Effector memory CD8-positive, alpha-beta T cell (primary cell): Measurements from ENCODE around the gene SOWAHB.
"Not testable (repeated sequence)": the region's sequence is repeated elsewhere in the genome, so short reads cannot be mapped to it uniquely, and the experiment has no call there.

Source experiments
- ATAC-seq: fragments of 150-1000 bp; cut with Tn5 transposase; replicated peaks from 2 replicates; pipeline ENCODE4 v1.10.0; 2021; ENCODE audit warnings: mild to moderate bottlenecking, moderate library complexity
- DNase-seq, 3 experiments: peaks; one replicate each; pipeline ENCODE4 v3.0.0; 2021
- H3K27ac Mint-ChIP-seq, 2 donors: one replicate each; pipeline ENCODE4 v1.8.0; 2022; ENCODE audit warnings: mild to moderate bottlenecking in 2 of 2, mixed read lengths in 2 of 2, moderate library complexity in 2 of 2
- H3K27me3 Mint-ChIP-seq, 2 donors: one replicate each; pipeline ENCODE4 v1.8.0; 2022; ENCODE audit warnings: mixed read lengths in 2 of 2
- H3K36me3 Mint-ChIP-seq: one replicate; pipeline ENCODE4 v1.8.0; 2022; ENCODE audit warnings: mild to moderate bottlenecking, moderate library complexity, mixed read lengths; ENCODE audit not compliant: insufficient read depth
- H3K4me1 Mint-ChIP-seq, 2 donors: one replicate each; pipeline ENCODE4 v1.8.0; 2022; ENCODE audit warnings: low read depth in 2 of 2, mixed read lengths in 2 of 2
- H3K4me3 Mint-ChIP-seq, 2 donors: one replicate each; pipeline ENCODE4 v1.8.0; 2022; ENCODE audit warnings: mild to moderate bottlenecking in 2 of 2, mixed read lengths in 2 of 2, moderate library complexity in 2 of 2
- H3K9me3 Mint-ChIP-seq, 2 donors: one replicate each; pipeline ENCODE4 v1.8.0; 2022; ENCODE audit warnings: mixed read lengths in 2 of 2

SOWAHB gene

GRCh38 chr4:76886214-76886613 is 11.7 kb downstream of the SOWAHB start:
- DNase-seq (no peak), ATAC-seq (no peak)
- H3K9me3 Mint-ChIP-seq, result no peaks in the 10 kb centered on the region
- no peak overlapping the region for H3K27ac Mint-ChIP-seq
- H3K27me3 Mint-ChIP-seq, result peaks cover 11 to 27% of the 10 kb centered on the region in 2 donors
- no peak overlapping the region for H3K4me3 Mint-ChIP-seq
- H3K4me1 Mint-ChIP-seq, result no peaks in the 10 kb centered on the region
- H3K36me3 Mint-ChIP-seq, result no peaks in the 10 kb centered on the region

GRCh38 chr4:76883147-76883546 is 14.8 kb downstream of the SOWAHB start:
- H3K4me3 Mint-ChIP-seq, result no peak overlapping the region

GRCh38 chr4:76882630-76883029 is 15.3 kb downstream of the SOWAHB start:
- Mint-ChIP-seq H3K4me1 (no peaks in the 10 kb centered on the region), H3K4me3 (no peak overlapping the region), H3K27me3 (peaks cover 34 to 50% of the 10 kb centered on the region in 2 donors), H3K27ac (no peak overlapping the region), H3K9me3 (no peaks in the 10 kb centered on the region), H3K36me3 (no peaks in the 10 kb centered on the region)
- no peak for ATAC-seq
- DNase-seq, result no peak

More at GRCh38 chr4:76883147-76883546, 14.8 kb downstream of the SOWAHB start:
- Mint-ChIP-seq H3K27me3 (peaks cover 29 to 45% of the 10 kb centered on the region in 2 donors), H3K9me3 (no peaks in the 10 kb centered on the region), H3K36me3 (no peaks in the 10 kb centered on the region), H3K27ac (no peak overlapping the region), H3K4me1 (no peaks in the 10 kb centered on the region)
- DNase-seq, result no peak
- ATAC-seq, result no peak

GRCh38 chr4:76881375-76881774 is 16.6 kb downstream of the SOWAHB start:
- Mint-ChIP-seq H3K4me3 (no peak overlapping the region), H3K36me3 (no peaks in the 10 kb centered on the region), H3K27me3 (peaks cover 36 to 56% of the 10 kb centered on the region in 2 donors), H3K9me3 (no peaks in the 10 kb centered on the region), H3K4me1 (no peaks in the 10 kb centered on the region), H3K27ac (no peak overlapping the region)
- no peak for DNase-seq
- ATAC-seq, result no peak

- no peak for DNase-seq
- H3K27ac Mint-ChIP-seq, result no peak overlapping the region
- H3K4me1 Mint-ChIP-seq, result no peaks in the 10 kb centered on the region
- no peaks in the 10 kb centered on the region for H3K36me3 Mint-ChIP-seq
- H3K27me3 Mint-ChIP-seq, result peaks cover 36 to 58% of the 10 kb centered on the region in 2 donors
- H3K4me3 Mint-ChIP-seq, result no peak overlapping the region
- no peak for ATAC-seq
- no peaks in the 10 kb centered on the region for H3K9me3 Mint-ChIP-seq
Observed at GRCh38 chr4:76879731-76880364, 18.1 kb downstream of the SOWAHB start.

- ATAC-seq, H3K36me3 Mint-ChIP-seq, H3K4me3 Mint-ChIP-seq, H3K4me1 Mint-ChIP-seq, H3K27ac Mint-ChIP-seq, DNase-seq, H3K9me3 Mint-ChIP-seq: not testable (repeated sequence)
- peaks cover 36 to 58% of the 10 kb centered on the region in 2 donors for H3K27me3 Mint-ChIP-seq
Observed at GRCh38 chr4:76878641-76879165, 19.2 kb downstream of the SOWAHB start.

GRCh38 chr4:76874176-76874575 is 23.8 kb downstream of the SOWAHB start:
- DNase-seq (no peak), ATAC-seq (no peak)
- Mint-ChIP-seq H3K36me3 (no peaks in the 10 kb centered on the region), H3K9me3 (no peaks in the 10 kb centered on the region), H3K27ac (no peak overlapping the region), H3K27me3 (peaks cover 29 to 30% of the 10 kb centered on the region in 2 donors), H3K4me1 (peaks cover 0 to 3% of the 10 kb centered on the region in 2 donors), H3K4me3 (no peak overlapping the region)

GRCh38 chr4:76873495-76873894 is 24.4 kb downstream of the SOWAHB start:
- H3K4me3 Mint-ChIP-seq, result no peak overlapping the region
- H3K27ac Mint-ChIP-seq, result no peak overlapping the region
- ATAC-seq (no peak), DNase-seq (no peak)
- H3K4me1 Mint-ChIP-seq, result peaks cover 0 to 3% of the 10 kb centered on the region in 2 donors
- no peaks in the 10 kb centered on the region for H3K36me3 Mint-ChIP-seq
- no peaks in the 10 kb centered on the region for H3K9me3 Mint-ChIP-seq
- H3K27me3 Mint-ChIP-seq, result peaks cover 23 to 26% of the 10 kb centered on the region in 2 donors

- ATAC-seq (no peak), DNase-seq (no peak)
- no peak overlapping the region for H3K4me3 Mint-ChIP-seq
- no peaks in the 10 kb centered on the region for H3K9me3 Mint-ChIP-seq
- no peak overlapping the region for H3K27ac Mint-ChIP-seq
- no peaks in the 10 kb centered on the region for H3K36me3 Mint-ChIP-seq
- H3K27me3 Mint-ChIP-seq, result peaks cover 14 to 18% of the 10 kb centered on the region in 2 donors
- peaks cover 0 to 3% of the 10 kb centered on the region in 2 donors for H3K4me1 Mint-ChIP-seq
Observed at GRCh38 chr4:76872556-76872955, 25.4 kb downstream of the SOWAHB start.

- not testable (repeated sequence) for DNase-seq, H3K4me3 Mint-ChIP-seq, ATAC-seq, H3K36me3 Mint-ChIP-seq, H3K9me3 Mint-ChIP-seq, H3K4me1 Mint-ChIP-seq, H3K27ac Mint-ChIP-seq
- H3K27me3 Mint-ChIP-seq, result peaks cover 11 to 18% of the 10 kb centered on the region in 2 donors
Observed at GRCh38 chr4:76868780-76869179, 29.2 kb downstream of the SOWAHB start.

- H3K36me3 Mint-ChIP-seq, result no peaks in the 10 kb centered on the region
- H3K9me3 Mint-ChIP-seq, result no peaks in the 10 kb centered on the region
- H3K4me1 Mint-ChIP-seq, result peaks cover 0 to 3% of the 10 kb centered on the region in 2 donors
- H3K27me3 Mint-ChIP-seq, result peaks cover 16 to 18% of the 10 kb centered on the region in 2 donors
- no peak overlapping the region for H3K4me3 Mint-ChIP-seq
- ATAC-seq, result no peak
- no peak for DNase-seq
- H3K27ac Mint-ChIP-seq, result no peak overlapping the region
Observed at GRCh38 chr4:76867880-76868655, 29.9 kb downstream of the SOWAHB start.

GRCh38 chr4:76867377-76867776 is 30.6 kb downstream of the SOWAHB start:
- H3K9me3 Mint-ChIP-seq, result no peaks in the 10 kb centered on the region
- ATAC-seq, result no peak
- peaks cover 0 to 3% of the 10 kb centered on the region in 2 donors for H3K4me1 Mint-ChIP-seq
- H3K27me3 Mint-ChIP-seq, result peaks cover 11 to 18% of the 10 kb centered on the region in 2 donors
- no peaks in the 10 kb centered on the region for H3K36me3 Mint-ChIP-seq
- no peak overlapping the region for H3K4me3 Mint-ChIP-seq
- H3K27ac Mint-ChIP-seq, result no peak overlapping the region
- no peak for DNase-seq

- H3K27me3 Mint-ChIP-seq, result peaks cover 11 to 18% of the 10 kb centered on the region in 2 donors
- peaks cover 0 to 3% of the 10 kb centered on the region in 2 donors for H3K4me1 Mint-ChIP-seq
- no peaks in the 10 kb centered on the region for H3K9me3 Mint-ChIP-seq
- DNase-seq, result no peak
- no peak for ATAC-seq
- no peak overlapping the region for H3K27ac Mint-ChIP-seq
- H3K4me3 Mint-ChIP-seq, result no peak overlapping the region
- no peaks in the 10 kb centered on the region for H3K36me3 Mint-ChIP-seq
Observed at GRCh38 chr4:76866641-76867040, 31.3 kb downstream of the SOWAHB start.

- H3K27ac Mint-ChIP-seq, result no peak overlapping the region
- H3K9me3 Mint-ChIP-seq, result no peaks in the 10 kb centered on the region
- peaks cover 2% of the 10 kb centered on the region for H3K36me3 Mint-ChIP-seq
- ATAC-seq (no peak), DNase-seq (no peak)
- H3K4me1 Mint-ChIP-seq, result no peaks in the 10 kb centered on the region
- no peak overlapping the region for H3K4me3 Mint-ChIP-seq
- H3K27me3 Mint-ChIP-seq, result peaks cover 15 to 34% of the 10 kb centered on the region in 2 donors
Observed at GRCh38 chr4:76858319-76858718, 39.6 kb downstream of the SOWAHB start.
